Measurements from ENCODE around the gene HPCAL1.

HPCAL1 gene

GRCh38 chr2:10338270-10339188, 35.8 kb downstream of the HPCAL1 start:
- DNase-seq: no peak

DNA sequence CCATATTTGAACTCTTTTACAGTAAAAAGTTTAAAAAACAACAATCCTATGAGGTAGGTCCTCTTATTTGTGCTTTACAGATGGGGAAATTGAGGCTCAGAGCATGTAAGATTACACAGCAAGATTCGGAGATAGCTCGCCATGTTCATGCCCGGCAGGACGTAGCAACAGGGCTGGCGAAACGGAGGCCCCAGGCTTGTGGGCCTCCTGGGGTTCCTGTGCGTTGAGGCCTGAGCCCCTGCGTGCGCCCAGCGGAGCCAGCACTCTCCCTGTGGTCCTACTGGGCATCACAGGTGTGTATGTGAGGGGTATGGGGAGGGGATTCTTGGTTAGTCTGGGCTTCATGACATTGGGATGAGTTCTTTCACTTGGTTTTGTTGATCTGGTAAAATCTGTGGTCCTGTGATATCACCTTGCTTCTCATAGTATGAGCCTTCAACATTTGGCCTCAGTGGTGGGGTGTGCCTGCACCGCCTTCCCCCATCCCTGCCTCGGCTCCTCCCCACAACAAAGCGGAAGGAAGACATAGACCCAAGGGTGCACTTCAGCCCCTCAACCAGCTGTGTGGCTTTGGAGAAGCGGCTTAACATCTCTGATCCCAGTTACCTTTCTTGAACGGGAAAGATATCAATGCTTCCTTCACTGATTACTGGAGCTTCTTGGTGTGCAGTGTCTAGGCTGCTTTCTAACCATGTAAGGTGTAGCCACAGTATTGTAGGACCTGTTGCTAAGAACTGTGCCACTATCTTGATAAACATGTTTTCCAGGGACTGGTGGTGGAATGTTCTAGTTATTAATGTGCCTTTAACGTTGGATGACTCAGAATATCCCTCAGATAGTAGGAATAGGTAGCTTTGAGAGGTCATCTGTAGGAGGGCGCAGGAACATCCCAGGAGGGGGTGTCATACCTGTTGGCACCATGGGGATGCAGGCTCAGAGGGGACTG, 37.2 kb downstream of the HPCAL1 start:
- DNase-seq: no peak

GRCh38 chr2:10340593-10340975, 37.9 kb downstream of the HPCAL1 start:
- DNase-seq: no peak

DNA sequence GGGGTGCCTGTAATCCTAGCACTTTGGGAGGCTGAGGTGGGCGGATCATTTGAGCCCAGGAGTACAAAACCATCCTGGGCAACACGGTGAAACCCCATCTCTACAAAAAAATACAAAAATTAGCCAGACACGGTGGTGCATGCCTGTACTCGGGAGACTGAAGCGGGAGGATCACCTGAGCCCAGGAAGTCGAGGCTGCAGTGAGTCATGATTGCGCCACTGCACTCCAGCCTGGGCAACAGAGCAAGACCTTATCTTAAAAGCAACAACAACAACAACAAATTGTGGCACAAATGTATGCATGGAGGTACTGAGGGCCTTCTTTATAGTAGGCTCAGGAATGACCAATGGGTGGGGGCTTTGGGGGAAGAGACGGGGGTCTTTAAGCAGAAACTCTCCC, 38.5 kb downstream of the HPCAL1 start:
- no peak for DNase-seq

- no peak for DNase-seq
These were observed 39.7 kb downstream of the HPCAL1 start for GRCh38 chr2:10342245-10342951.

DNA sequence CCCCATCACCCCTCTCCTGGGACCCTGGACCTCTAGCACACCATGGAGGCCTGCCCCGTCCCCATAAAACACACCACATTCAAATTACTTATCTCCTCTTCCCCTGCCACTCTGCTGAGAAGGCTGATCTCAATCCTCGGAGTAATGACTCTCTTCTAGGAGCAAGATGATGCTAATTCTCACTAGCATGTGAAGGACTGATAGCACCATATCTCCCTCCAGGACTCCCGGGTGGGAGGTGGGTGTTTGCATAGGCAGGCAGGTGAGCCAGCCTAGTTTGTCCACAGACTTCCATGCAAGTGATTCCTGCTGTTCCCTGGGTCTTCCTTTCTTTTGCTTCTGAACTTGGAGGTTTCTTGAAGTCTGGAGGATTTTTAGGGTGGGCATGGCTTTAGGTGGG, 40.5 kb downstream of the HPCAL1 start:
- DNase-seq: no peak

DNA sequence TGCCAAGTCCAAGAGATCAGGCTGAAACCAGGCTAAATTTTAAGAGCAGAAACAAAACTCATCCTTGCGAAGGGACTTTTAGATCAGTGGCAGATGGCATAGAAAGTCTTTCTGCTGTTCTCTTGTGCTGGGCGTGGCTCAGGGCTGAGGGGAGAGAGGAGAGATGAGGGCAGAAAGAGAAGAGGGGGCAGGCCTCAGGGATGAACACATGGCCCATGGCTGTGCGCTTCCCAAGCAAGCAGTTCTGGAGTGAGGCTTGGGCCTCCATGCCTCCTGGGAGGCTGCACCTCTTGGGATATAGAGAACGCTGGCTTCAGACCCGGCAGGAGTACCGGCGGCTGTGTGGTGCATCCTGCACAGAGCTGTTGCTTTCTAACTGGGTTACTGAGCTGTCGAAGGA, 41.0 kb downstream of the HPCAL1 start:
- DNase-seq: no peak

DNA sequence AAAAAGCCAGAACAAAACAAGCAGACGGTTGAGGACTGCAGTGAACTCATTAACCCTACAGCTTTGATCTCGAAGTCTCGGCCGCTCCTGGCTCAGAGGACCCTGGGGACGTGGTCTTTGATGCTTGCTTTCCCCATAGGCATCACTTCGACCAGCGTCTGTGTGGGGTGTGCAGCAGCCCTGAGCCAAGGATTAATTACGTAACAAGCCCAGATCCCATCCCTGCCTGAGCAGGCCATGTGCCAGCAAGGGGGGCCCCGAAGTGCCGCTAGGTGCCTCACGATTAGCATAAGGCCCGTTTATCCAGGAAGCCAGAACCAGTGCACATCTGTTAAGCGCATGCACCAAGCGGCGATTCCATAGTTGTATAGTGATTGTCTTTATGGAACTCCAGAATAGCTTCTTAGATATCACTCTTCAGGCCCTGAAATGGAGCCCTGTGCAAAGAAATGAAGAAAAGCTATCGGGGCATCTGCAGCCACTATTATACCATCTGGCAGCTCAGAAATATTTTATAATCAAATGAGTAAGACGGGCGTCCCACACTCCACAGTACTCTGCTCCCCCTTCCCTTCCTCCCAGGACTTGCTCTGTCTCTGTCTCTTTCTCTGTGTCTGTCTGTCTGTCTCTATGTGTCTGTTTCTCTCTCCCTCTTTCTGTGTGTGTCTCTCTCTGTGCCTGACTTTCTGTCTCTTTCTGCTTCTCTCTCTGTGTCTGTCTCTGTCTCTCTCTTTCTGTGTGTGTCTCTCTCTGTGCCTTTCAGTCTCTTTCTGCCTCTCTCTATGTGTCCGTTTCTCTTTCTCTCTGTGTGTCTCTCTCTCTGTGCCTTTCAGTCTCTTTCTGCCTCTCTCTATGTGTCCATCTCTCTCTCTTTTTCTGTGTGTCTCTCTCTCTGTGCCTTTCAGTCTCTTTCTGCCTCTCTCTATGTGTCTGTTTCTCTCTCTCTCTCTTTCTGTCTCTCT, 41.7 kb downstream of the HPCAL1 start:
- no peak for DNase-seq

DNA sequence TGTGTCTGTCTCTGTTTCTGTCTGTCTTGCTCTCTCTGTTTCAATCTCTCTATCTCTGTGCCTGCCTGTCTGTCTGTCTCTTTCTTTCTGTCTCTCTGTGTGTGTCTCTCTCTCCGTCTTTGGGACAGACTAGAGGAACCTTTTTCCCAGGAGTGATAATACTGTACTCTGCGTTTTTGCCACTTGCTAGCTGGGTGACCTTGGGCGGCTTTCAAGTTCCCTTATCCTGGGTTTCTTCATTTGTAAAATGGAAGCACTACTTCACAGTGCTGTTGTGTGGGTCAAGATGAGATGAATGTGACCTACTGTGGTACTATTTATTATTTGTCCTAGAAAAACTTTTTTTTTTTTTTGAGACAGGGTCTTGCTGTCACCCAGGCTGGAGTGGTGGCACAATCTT, 42.4 kb downstream of the HPCAL1 start:
- no peak for DNase-seq

GRCh38 chr2:10345813-10346212, 43.1 kb downstream of the HPCAL1 start:
- no peak for DNase-seq

GRCh38 chr2:10346929-10347561, 44.3 kb downstream of the HPCAL1 start:
- no peak for DNase-seq

- no peak for DNase-seq
These were observed 44.9 kb downstream of the HPCAL1 start for GRCh38 chr2:10347562-10347948.

DNA sequence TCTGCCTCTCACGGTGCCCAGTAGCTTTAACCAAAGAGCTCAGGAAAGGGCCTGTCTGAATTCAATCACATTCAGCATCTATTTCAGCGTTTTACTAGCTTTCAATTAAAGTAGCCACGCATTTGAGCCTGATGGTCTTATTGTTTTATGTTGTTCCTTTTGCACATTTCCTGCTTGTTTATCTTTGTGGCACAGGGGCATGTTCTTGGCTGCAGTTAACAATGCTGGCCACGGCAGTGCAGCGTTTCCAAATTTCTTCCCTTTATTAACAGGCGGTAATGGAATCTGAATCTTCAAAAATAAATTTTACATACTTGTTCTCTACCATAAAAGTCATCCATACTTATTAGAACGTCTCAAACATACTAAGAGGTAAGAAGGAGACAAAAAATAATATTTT, 46.2 kb downstream of the HPCAL1 start:
- no peak for DNase-seq

- DNase-seq: no peak
These were observed 48.1 kb downstream of the HPCAL1 start for GRCh38 chr2:10350761-10351160.

DNA sequence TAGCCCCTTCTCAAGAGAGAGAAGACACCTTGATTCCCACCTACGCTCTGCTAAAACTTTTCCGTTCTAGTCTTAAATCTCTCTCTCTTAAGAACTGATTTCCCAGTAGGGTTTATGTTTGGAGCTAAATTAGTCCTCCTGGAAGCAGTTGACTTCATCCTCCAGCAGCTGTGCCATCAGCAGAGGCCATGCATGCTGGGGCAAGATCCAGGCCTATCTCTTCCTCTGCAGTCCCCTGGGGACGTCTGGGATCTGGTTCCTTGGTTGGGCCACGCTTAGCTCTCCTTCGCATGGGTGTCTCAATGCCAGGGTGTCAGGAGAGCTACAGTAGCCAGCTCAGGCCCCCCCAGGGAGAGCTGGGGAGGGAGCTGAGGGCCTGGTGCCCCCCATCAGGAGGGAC, 49.7 kb downstream of the HPCAL1 start:
- DNase-seq: no peak

- DNase-seq: no peak
These were observed 50.3 kb downstream of the HPCAL1 start for GRCh38 chr2:10352972-10353371.

GRCh38 chr2:10353931-10354330, 51.2 kb downstream of the HPCAL1 start:
- no peak for DNase-seq

DNA sequence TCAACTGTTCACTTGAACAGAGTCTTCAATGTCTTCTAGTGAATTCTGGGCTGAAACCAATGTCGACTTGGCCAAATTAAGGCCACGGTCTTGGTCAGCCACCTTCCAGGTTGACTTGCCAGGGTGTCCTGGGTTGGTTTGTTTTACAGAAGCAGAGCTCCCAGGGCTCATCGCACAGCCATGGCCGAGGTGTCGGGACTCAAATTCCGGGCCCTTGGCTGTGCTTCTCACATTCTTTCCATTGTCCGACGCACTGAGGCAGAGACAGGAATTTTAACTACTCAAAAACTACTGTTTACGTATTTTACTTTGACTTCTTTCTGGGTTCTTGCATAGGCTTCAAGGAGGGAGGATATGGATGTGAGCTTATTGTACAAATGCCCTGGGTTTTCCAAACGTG, 51.7 kb downstream of the HPCAL1 start:
- DNase-seq: no peak

DNA sequence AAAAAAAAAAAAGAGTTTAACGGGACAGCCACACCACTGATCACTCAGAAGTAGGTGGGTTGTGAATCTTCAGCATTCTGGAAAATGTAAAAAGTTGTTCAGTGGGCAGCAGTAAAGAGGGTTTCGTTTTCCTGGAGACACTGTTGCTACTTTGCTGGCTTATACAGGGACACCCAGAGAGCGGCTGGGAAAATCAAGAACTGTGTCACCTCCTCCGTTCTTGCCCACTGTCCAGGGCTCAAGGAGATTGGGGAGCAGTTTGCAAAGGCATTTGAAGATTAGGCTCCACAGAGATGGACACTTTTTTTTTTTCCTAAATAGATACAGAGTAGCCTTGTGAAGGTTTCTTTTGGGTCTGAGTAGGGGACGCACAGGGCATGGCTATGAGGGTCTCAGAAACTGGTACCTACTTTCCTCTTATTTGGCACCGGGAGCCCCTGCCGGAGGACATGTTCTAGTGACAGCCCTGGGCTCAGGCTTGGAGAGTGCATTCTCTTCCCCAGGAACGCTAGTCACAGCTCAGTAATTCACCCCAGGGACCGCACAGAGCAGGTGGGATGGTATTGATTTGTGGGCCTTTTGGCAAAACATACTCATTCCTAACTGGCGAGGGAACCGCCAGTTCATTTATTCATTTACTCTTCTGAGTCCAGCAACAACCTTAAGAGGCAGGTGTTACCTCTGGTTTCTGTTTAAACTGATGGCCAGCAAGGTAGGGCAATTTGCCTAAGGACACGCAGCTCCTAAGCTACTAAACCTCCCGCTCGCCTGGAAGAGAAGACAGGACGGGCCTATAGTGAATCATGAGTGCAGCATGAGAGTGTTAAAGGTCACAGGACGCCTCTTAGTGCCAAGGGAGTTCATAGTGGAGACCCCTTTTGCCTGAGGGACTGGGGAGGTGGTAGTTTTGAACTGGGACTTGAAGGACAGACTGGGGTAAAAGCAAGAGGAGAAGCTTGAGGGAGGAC, 53.1 kb downstream of the HPCAL1 start:
- DNase-seq: no peak

DNA sequence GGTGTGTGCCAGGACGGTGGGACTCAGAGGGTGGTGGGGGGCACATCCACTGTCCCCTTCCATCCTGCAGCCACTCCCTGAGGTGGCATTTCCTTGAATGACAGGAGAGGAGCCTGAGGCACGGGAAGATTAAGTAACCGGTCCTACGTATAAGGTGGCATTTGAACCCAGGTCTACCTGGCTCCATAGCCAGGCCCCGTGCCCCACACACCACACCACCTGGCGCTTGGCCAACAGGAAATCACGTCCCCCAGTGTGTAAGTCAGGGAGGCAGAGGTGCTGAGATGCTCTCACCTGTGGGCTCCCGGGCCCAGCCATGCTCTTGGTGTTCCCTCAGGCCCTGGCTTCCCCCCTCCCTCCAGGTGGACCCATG, 53.7 kb downstream of the HPCAL1 start:
- no peak for DNase-seq
